SK-N-MC (cell line): ENCODE results near the gene LINGO4.

Source experiments
- DNase-seq: peaks from one replicate; pipeline ENCODE4 v3.0.0-alpha.2; 2011; ENCODE audit warnings: low read depth, low spot score
- H3K27ac ChIP-seq: fragments of 200-600 bp; sonication (generic); 2 replicates; pipeline ENCODE4 v1.5.1; 2016; ENCODE audit warnings: mixed run types
- H3K36me3 ChIP-seq: fragments of 200-600 bp; sonication (generic); 2 replicates; pipeline ENCODE4 v1.6.1; 2017; ENCODE audit warnings: antibody characterized with exemption, low read length, mixed read lengths; ENCODE audit not compliant: insufficient read depth
- H3K4me3 ChIP-seq: fragments of 200-600 bp; sonication (generic); 2 replicates; pipeline ENCODE4 v1.5.1; 2016
- H3K9ac ChIP-seq: fragments of 200-600 bp; sonication (generic); 2 replicates; pipeline ENCODE4 v1.8.0; 2017; ENCODE audit warnings: mixed run types, mixed read lengths; ENCODE audit not compliant: insufficient read length
- H3K9me3 ChIP-seq: fragments of 200-600 bp; sonication (generic); 2 replicates; pipeline ENCODE4 v1.6.1; 2017; ENCODE audit warnings: low read depth, mild to moderate bottlenecking, antibody characterized with exemption, low read length, moderate library complexity, mixed read lengths
- EZH2 ChIP-seq: fragments of 200-600 bp; sonication (generic); IDR thresholded peaks from one replicate; pipeline ENCODE4 v1.6.1; 2017; ENCODE audit warnings: antibody characterized with exemption
- FOXP2 ChIP-seq: optimal IDR thresholded peaks from 2 replicates; pipeline ENCODE3; 2011; ENCODE audit warnings: mild to moderate bottlenecking, moderate library complexity; ENCODE audit not compliant: insufficient read depth; ENCODE audit errors: extremely low read length, control extremely low read depth
- POLR2AphosphoS5 ChIP-seq: IDR thresholded peaks from 2 replicates; pipeline ENCODE4 v1.6.1; 2012; ENCODE audit warnings: mild to moderate bottlenecking, low read depth, low read length, borderline replicate concordance

LINGO4 gene

GRCh38 chr1:151803915-151804314 lies 1.3 kb downstream of the LINGO4 start:
- H3K27ac ChIP-seq = no peak overlapping the region
- no peak for DNase-seq
- no peaks in the 10 kb centered on the region for H3K9me3 ChIP-seq
- no peaks in the 10 kb centered on the region for H3K36me3 ChIP-seq
- H3K4me3 ChIP-seq = no peak overlapping the region
- no peak overlapping the region for H3K9ac ChIP-seq
- no peak for TF ChIP-seq EZH2
- TF ChIP-seq POLR2AphosphoS5 = no peak
- TF ChIP-seq FOXP2 = no peak

- TF ChIP-seq POLR2AphosphoS5 (no peak), EZH2 (no peak), FOXP2 (no peak)
- Histone ChIP-seq H3K36me3 (no peaks in the 10 kb centered on the region), H3K27ac (no peak overlapping the region), H3K9me3 (no peaks in the 10 kb centered on the region), H3K9ac (no peak overlapping the region), H3K4me3 (no peak overlapping the region)
- DNase-seq = no peak
These were observed 2.1 kb downstream of the LINGO4 start for GRCh38 chr1:151803164-151803563.

GRCh38 chr1:151802372-151802771 lies 2.8 kb downstream of the LINGO4 start:
- no peak overlapping the region for H3K9ac ChIP-seq
- H3K27ac ChIP-seq = no peak overlapping the region
- DNase-seq = no peak
- no peak for TF ChIP-seq POLR2AphosphoS5
- no peak overlapping the region for H3K4me3 ChIP-seq
- no peaks in the 10 kb centered on the region for H3K36me3 ChIP-seq
- no peaks in the 10 kb centered on the region for H3K9me3 ChIP-seq

GRCh38 chr1:151801846-151802245 lies 3.4 kb downstream of the LINGO4 start:
- no peak for TF ChIP-seq EZH2
- TF ChIP-seq POLR2AphosphoS5 = no peak
- no peak for TF ChIP-seq FOXP2
- H3K4me3 ChIP-seq = no peak overlapping the region

GRCh38 chr1:151801310-151801820 lies 3.9 kb downstream of the LINGO4 start:
- H3K36me3 ChIP-seq = no peaks in the 10 kb centered on the region
- H3K9ac ChIP-seq = no peak overlapping the region

More at GRCh38 chr1:151801846-151802245, 3.4 kb downstream of the LINGO4 start:
- no peak overlapping the region for H3K9ac ChIP-seq
- H3K9me3 ChIP-seq = no peaks in the 10 kb centered on the region
- H3K27ac ChIP-seq = no peak overlapping the region
- no peak for DNase-seq
- H3K36me3 ChIP-seq = no peaks in the 10 kb centered on the region

GRCh38 chr1:151800830-151801229 lies 4.4 kb downstream of the LINGO4 start:
- H3K9ac ChIP-seq = no peak overlapping the region

More at GRCh38 chr1:151801310-151801820, 3.9 kb downstream of the LINGO4 start:
- Histone ChIP-seq H3K9me3 (no peaks in the 10 kb centered on the region), H3K4me3 (no peak overlapping the region), H3K27ac (no peak overlapping the region)
- DNase-seq = no peak
- TF ChIP-seq FOXP2 = no peak
- TF ChIP-seq EZH2 = no peak
- no peak for TF ChIP-seq POLR2AphosphoS5

GRCh38 chr1:151799179-151800022 lies 5.8 kb downstream of the LINGO4 start:
- H3K4me3 ChIP-seq = no peak overlapping the region
- no peak overlapping the region for H3K27ac ChIP-seq
- no peak for TF ChIP-seq EZH2
- no peak for TF ChIP-seq FOXP2
- no peak for TF ChIP-seq POLR2AphosphoS5
- DNase-seq = no peak
- H3K9me3 ChIP-seq = no peaks in the 10 kb centered on the region
- H3K9ac ChIP-seq = no peak overlapping the region
- H3K36me3 ChIP-seq = no peaks in the 10 kb centered on the region

More at GRCh38 chr1:151800830-151801229, 4.4 kb downstream of the LINGO4 start:
- Histone ChIP-seq H3K4me3 (no peak overlapping the region), H3K9me3 (no peaks in the 10 kb centered on the region), H3K27ac (no peak overlapping the region), H3K36me3 (no peaks in the 10 kb centered on the region)
- no peak for DNase-seq
- TF ChIP-seq POLR2AphosphoS5 (no peak), EZH2 (no peak), FOXP2 (no peak)

- TF ChIP-seq POLR2AphosphoS5 = no peak
- TF ChIP-seq FOXP2 = no peak
- no peak for TF ChIP-seq EZH2
- Histone ChIP-seq H3K4me3 (no peak overlapping the region), H3K9ac (no peak overlapping the region), H3K36me3 (no peaks in the 10 kb centered on the region), H3K27ac (no peak overlapping the region), H3K9me3 (no peaks in the 10 kb centered on the region)
- no peak for DNase-seq
These were observed 6.6 kb downstream of the LINGO4 start for GRCh38 chr1:151798571-151798970.

- TF ChIP-seq FOXP2 (no peak), POLR2AphosphoS5 (no peak), EZH2 (no peak)
- no peak overlapping the region for H3K9ac ChIP-seq
- no peaks in the 10 kb centered on the region for H3K9me3 ChIP-seq
- peak overlapping the region; percentile 78 for H3K4me3 ChIP-seq
- DNase-seq = no peak
- no peaks in the 10 kb centered on the region for H3K36me3 ChIP-seq
- H3K27ac ChIP-seq = no peak overlapping the region
These were observed 14.1 kb downstream of the LINGO4 start for GRCh38 chr1:151790940-151791651.
